CD14-positive monocyte (primary cell): ENCODE measurements around the gene TMEM184A. TPM values are rescaled to one million over a fixed set of nuclear protein-coding genes. Genes with fewer than 3 reads are reported as not detected.

ENCODE experiments used
- DNase-seq, 3 donors: peaks; one replicate each; pipeline ENCODE4 v3.0.0-alpha.2; 2011 to 2022
- H2AFZ ChIP-seq: 2 replicates; pipeline ENCODE4 v1.6.0; 2012; ENCODE audit warnings: mild to moderate bottlenecking, low read depth, low read length, inconsistent platforms; ENCODE audit not compliant: insufficient read depth, poor library complexity, severe bottlenecking
- H3K27ac ChIP-seq, 2 donors: 1 replicate in 1 of 2; 2 replicates in 1 of 2; pipeline ENCODE4 v1.5.1; 2012 to 2013; ENCODE audit warnings: low read length in 2 of 2, control low read depth in 1 of 2, inconsistent platforms in 1 of 2, low read depth in 1 of 2, mild to moderate bottlenecking in 1 of 2
- H3K27me3 ChIP-seq, 2 donors: one replicate each; pipeline versions ENCODE4 v1.6.0 to v1.6.1; 2011 to 2013; ENCODE audit warnings: low read length in 2 of 2; ENCODE audit not compliant: control insufficient read depth in 2 of 2, insufficient read depth in 2 of 2
- H3K36me3 ChIP-seq, 2 donors: replicated peaks in 1 of 2; 1 replicate in 1 of 2; 2 replicates in 1 of 2; pipeline versions ENCODE4 v1.5.1 to v1.6.1; 2012 to 2013; ENCODE audit warnings: low read length in 2 of 2, control low read depth in 1 of 2, inconsistent platforms in 1 of 2, mild to moderate bottlenecking in 1 of 2; ENCODE audit not compliant: insufficient read depth in 2 of 2, control insufficient read depth in 1 of 2
- H3K4me1 ChIP-seq, 2 donors: 1 replicate in 1 of 2; 2 replicates in 1 of 2; pipeline versions ENCODE4 v1.5.1 to v1.6.1; 2012 to 2013; ENCODE audit warnings: low read length in 2 of 2, control low read depth in 1 of 2, inconsistent platforms in 1 of 2, mild to moderate bottlenecking in 1 of 2, moderate library complexity in 1 of 2; ENCODE audit not compliant: insufficient read depth in 2 of 2, control insufficient read depth in 1 of 2
- H3K4me2 ChIP-seq: replicated peaks from 2 replicates; pipeline ENCODE3; 2012; ENCODE audit warnings: low read length, moderate library complexity, mild to moderate bottlenecking; ENCODE audit not compliant: poor library complexity, severe bottlenecking; ENCODE audit errors: extremely low read depth
- H3K4me3 ChIP-seq, 3 experiments: fragments of 200-600 bp in 1 of 3; sonication (generic) in 1 of 3; replicated peaks in 1 of 3; 1 replicate in 2 of 3; 2 replicates in 1 of 3; pipeline ENCODE4 v1.5.1; 2011 to 2013; ENCODE audit warnings: low read length in 3 of 3, mild to moderate bottlenecking in 3 of 3, control low read depth in 2 of 3, low read depth in 2 of 3, inconsistent platforms in 1 of 3, moderate library complexity in 1 of 3
- H3K79me2 ChIP-seq: 2 replicates; pipeline ENCODE4 v1.6.0; 2012; ENCODE audit warnings: mild to moderate bottlenecking, control low read depth, inconsistent platforms, low read length, moderate library complexity; ENCODE audit not compliant: insufficient read depth
- H3K9ac ChIP-seq: 2 replicates; pipeline ENCODE4 v1.6.0; 2017; ENCODE audit warnings: low read length, mild to moderate bottlenecking; ENCODE audit not compliant: insufficient read depth, poor library complexity, severe bottlenecking
- H3K9me3 ChIP-seq, 2 donors: replicated peaks in 1 of 2; 1 replicate in 1 of 2; 2 replicates in 1 of 2; pipeline versions ENCODE4 v1.5.1 to v1.6.1; 2012 to 2013; ENCODE audit warnings: low read length in 2 of 2, control low read depth in 1 of 2; ENCODE audit not compliant: control insufficient read depth in 1 of 2, insufficient read depth in 1 of 2
- H4K20me1 ChIP-seq: 2 replicates; pipeline ENCODE4 v1.6.0; 2012; ENCODE audit warnings: mild to moderate bottlenecking, low read length, control low read depth, moderate library complexity; ENCODE audit not compliant: insufficient read depth
- H3K27ac Mint-ChIP-seq, 7 donors: one replicate each; pipeline ENCODE4 v1.8.0; 2020; ENCODE audit warnings: mild to moderate bottlenecking in 7 of 7, mixed read lengths in 7 of 7, moderate library complexity in 6 of 7, inconsistent platforms in 2 of 7
- H3K27me3 Mint-ChIP-seq, 3 donors: one replicate each; pipeline ENCODE4 v1.8.0; 2021 to 2022; ENCODE audit warnings: low read depth in 3 of 3, mild to moderate bottlenecking in 3 of 3, mixed read lengths in 3 of 3, moderate library complexity in 3 of 3, inconsistent platforms in 1 of 3
- H3K36me3 Mint-ChIP-seq, 2 donors: one replicate each; pipeline ENCODE4 v1.8.0; 2020; ENCODE audit warnings: mixed read lengths in 2 of 2, inconsistent platforms in 1 of 2, mild to moderate bottlenecking in 1 of 2
- H3K4me1 Mint-ChIP-seq: one replicate; pipeline ENCODE4 v1.8.0; 2020; ENCODE audit warnings: mild to moderate bottlenecking, mixed read lengths
- H3K4me3 Mint-ChIP-seq, 2 donors: one replicate each; pipeline ENCODE4 v1.8.0; 2020; ENCODE audit warnings: mild to moderate bottlenecking in 2 of 2, mixed read lengths in 2 of 2, moderate library complexity in 1 of 2
- H3K9me3 Mint-ChIP-seq, 7 donors: one replicate each; pipeline ENCODE4 v1.8.0; 2020 to 2022; ENCODE audit warnings: mixed read lengths in 7 of 7, mild to moderate bottlenecking in 6 of 7, moderate library complexity in 6 of 7, inconsistent platforms in 2 of 7
- WGBS: methylation state at CpG from one replicate; pipeline ENCODE4 v1.1.5; 2013; ENCODE audit warnings: missing lambda C conversion rate; ENCODE audit not compliant: insufficient coverage; 5-methylcytosine and 5-hydroxymethylcytosine counted together
- intact Hi-C, 2 donors: fragments of 100-400 bp; cut with micrococcal nuclease; formaldehyde crosslinking; loops; one replicate each; pipeline versions ENCODE4 v1.15.0 to v1.15.1; 2023
- polyA plus RNA-seq, 3 donors: library from polyadenylated mRNA; depleted of rRNA in 1 of 3; unstranded in 2 of 3; stranded (reverse) in 1 of 3; fragments of 300-500 nt in 2 of 3; fragments of >200 nt in 1 of 3; fragmentation: Illumina TruSeq in 2 of 3; gene quantifications; 1 replicate in 2 of 3; 2 replicates in 1 of 3; pipeline ENCODE4 v1.2.3, GENCODE V29; 2012 to 2021
- TF ChIP-seq, protein P1 (sequence below): fragments of 200-600 bp; IDR thresholded peaks from one replicate; pipeline ENCODE4 v1.8.0; 2022; ENCODE audit warnings: antibody characterized with exemption, mild to moderate bottlenecking

The TMEM184A gene
- polyA plus RNA-seq, 3 donors = not detected

DNA sequence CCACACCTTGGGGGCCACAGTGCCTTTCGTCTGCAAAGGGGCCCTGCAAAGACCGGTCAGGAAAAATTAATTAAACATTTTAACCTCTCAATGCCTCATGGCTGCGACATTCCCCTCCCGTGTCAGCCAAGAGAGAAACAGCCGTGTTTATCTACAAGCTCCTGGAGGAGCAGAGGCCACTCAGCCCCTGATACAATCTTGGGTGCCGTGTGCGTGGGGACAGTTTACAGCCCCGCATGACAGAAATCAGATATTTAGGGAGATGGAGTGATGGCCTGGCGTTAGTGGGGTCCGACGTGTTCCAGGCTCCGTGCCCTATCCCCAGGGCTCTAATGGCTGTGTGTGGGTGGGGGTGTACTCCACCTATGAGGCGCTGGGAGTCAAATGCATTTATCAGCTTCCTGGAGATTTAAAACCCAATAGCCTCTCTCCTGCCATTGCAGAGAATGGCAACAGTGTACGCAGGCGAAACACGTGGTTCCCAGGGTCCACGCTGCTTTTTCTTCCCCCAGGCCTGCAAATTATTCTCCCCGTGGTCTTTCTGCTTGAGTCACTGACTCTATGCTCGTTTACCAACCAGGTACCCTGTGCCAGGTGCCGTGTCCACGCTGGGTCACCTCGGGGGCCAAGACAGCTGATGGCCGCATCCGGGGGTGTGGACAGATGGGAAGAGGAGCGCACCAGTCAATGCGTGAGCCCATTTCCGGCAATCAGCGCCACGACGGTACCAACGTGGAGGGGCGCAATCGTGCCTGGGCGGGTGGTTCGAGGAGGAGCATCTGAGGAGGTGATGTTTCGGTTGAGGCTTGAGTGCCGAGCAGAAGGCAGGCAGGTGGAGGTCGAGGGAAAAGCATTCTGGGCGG is 40.4 kb upstream of the TMEM184A start:
- peaks cover 20 to 25% (median 24%) of the 10 kb centered on the region in 3 donors for H3K27me3 Mint-ChIP-seq
- peaks cover 0 to 17% of the 10 kb centered on the region in 2 donors for H3K9me3 ChIP-seq
- no peak overlapping the region for H3K9ac ChIP-seq
- H3K4me1 Mint-ChIP-seq = no peaks in the 10 kb centered on the region
- no peak overlapping the region for H3K27ac ChIP-seq
- H3K27me3 ChIP-seq = peaks cover 2 to 14% of the 10 kb centered on the region in 2 donors
- no peaks in the 10 kb centered on the region for H3K36me3 Mint-ChIP-seq
- H3K9me3 Mint-ChIP-seq = peaks cover 4 to 14% (median 10%) of the 10 kb centered on the region in 7 donors
- H3K36me3 ChIP-seq = no peaks in the 10 kb centered on the region
- intact Hi-C loops = no loop called here
- H2AFZ ChIP-seq = no peak overlapping the region
- no peaks in the 10 kb centered on the region for H4K20me1 ChIP-seq
- no peaks in the 10 kb centered on the region for H3K79me2 ChIP-seq
- TF ChIP-seq, protein P1, sequence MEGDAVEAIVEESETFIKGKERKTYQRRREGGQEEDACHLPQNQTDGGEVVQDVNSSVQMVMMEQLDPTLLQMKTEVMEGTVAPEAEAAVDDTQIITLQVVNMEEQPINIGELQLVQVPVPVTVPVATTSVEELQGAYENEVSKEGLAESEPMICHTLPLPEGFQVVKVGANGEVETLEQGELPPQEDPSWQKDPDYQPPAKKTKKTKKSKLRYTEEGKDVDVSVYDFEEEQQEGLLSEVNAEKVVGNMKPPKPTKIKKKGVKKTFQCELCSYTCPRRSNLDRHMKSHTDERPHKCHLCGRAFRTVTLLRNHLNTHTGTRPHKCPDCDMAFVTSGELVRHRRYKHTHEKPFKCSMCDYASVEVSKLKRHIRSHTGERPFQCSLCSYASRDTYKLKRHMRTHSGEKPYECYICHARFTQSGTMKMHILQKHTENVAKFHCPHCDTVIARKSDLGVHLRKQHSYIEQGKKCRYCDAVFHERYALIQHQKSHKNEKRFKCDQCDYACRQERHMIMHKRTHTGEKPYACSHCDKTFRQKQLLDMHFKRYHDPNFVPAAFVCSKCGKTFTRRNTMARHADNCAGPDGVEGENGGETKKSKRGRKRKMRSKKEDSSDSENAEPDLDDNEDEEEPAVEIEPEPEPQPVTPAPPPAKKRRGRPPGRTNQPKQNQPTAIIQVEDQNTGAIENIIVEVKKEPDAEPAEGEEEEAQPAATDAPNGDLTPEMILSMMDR = no peak
- no peaks in the 10 kb centered on the region for H3K4me1 ChIP-seq
- H3K27ac Mint-ChIP-seq = no peak overlapping the region
- H3K4me3 ChIP-seq = no peak overlapping the region
- 91% methylated on average over 35 of the region's 39 CpGs for WGBS
- H3K4me3 Mint-ChIP-seq = no peak overlapping the region
- no peak for DNase-seq
- H3K4me2 ChIP-seq = no peak overlapping the region

DNA sequence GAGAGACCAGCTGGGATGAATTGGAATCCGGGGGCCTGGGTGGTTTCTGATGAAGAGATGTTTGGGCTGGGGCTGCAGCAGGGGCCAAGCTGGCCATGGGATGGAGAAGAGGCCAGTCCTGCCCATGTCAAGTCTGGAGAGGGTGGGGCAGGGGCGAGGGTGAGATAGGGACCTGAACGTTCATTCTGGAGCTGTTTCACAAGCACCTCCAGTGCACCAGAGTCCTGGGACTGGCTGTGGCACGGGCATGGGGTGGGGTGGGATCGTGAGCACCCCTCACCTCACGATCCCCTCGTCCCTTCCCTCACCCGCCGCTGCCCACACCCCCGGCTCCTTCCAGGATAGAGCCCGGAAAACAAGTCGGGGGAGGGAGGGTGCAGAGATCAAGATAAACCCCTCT is 39.6 kb upstream of the TMEM184A start:
- TF ChIP-seq, protein P1 = no peak
- WGBS = 79% methylated on average over 1 of the region's 12 CpGs

More for the DNA sequence above, 39.6 kb upstream of the TMEM184A start:
- Mint-ChIP-seq H3K4me3 (no peak overlapping the region), H3K27ac (no peak overlapping the region), H3K4me1 (no peaks in the 10 kb centered on the region), H3K9me3 (peaks cover 4 to 14% (median 10%) of the 10 kb centered on the region in 7 donors), H3K36me3 (no peaks in the 10 kb centered on the region), H3K27me3 (peaks cover 26 to 32% (median 29%) of the 10 kb centered on the region in 3 donors)
- intact Hi-C loops = no loop called here
- H2AFZ ChIP-seq = no peak overlapping the region
- no peaks in the 10 kb centered on the region for H3K36me3 ChIP-seq
- DNase-seq = no peak
- no peak overlapping the region for H3K4me2 ChIP-seq
- H4K20me1 ChIP-seq = no peaks in the 10 kb centered on the region
- no peaks in the 10 kb centered on the region for H3K79me2 ChIP-seq
- no peaks in the 10 kb centered on the region for H3K4me1 ChIP-seq
- no peak overlapping the region for H3K9ac ChIP-seq
- H3K4me3 ChIP-seq = no peak overlapping the region
- H3K27me3 ChIP-seq = peaks cover 2 to 18% of the 10 kb centered on the region in 2 donors
- H3K27ac ChIP-seq = no peak overlapping the region
- peaks cover 0 to 17% of the 10 kb centered on the region in 2 donors for H3K9me3 ChIP-seq
